DND-41 (cell line): ENCODE results near the gene POLDIP3.

Experiments
- ATAC-seq: fragments of 200-7000 bp; cut with Tn5 transposase; 3 replicates; pipeline ENCODE4 v1.9.1; 2021; ENCODE audit warnings: low read depth; ENCODE audit not compliant: insufficient read depth
- DNase-seq: peaks from one replicate; pipeline ENCODE4 v3.0.0-alpha.2; 2020
- H2AFZ ChIP-seq: 2 replicates; pipeline ENCODE4 v1.6.0; 2012; ENCODE audit warnings: low read depth, low read length
- H3K27ac ChIP-seq: 2 replicates; pipeline ENCODE4 v1.5.1; 2012; ENCODE audit warnings: low read length, inconsistent platforms
- H3K27me3 ChIP-seq: fragments of 200-600 bp; sonication (generic); 2 replicates; pipeline ENCODE4 v1.6.0; 2012; ENCODE audit warnings: low read length, mild to moderate bottlenecking, inconsistent platforms; ENCODE audit not compliant: insufficient read depth, poor library complexity
- H3K36me3 ChIP-seq: 2 replicates; pipeline ENCODE4 v1.5.1; 2012; ENCODE audit warnings: low read length, inconsistent platforms; ENCODE audit not compliant: insufficient read depth
- H3K4me1 ChIP-seq: 2 replicates; pipeline ENCODE4 v1.5.1; 2012; ENCODE audit warnings: mild to moderate bottlenecking, low read length; ENCODE audit not compliant: insufficient read depth
- H3K4me2 ChIP-seq: 2 replicates; pipeline ENCODE4 v1.6.0; 2012; ENCODE audit warnings: mild to moderate bottlenecking, moderate library complexity, low read length, inconsistent platforms; ENCODE audit not compliant: insufficient read depth
- H3K4me3 ChIP-seq, 2 experiments: fragments of 200-600 bp in 1 of 2; shearing (Covaris generic) in 1 of 2; 2 replicates each; pipeline ENCODE4 v1.5.1; 2012 to 2016; ENCODE audit warnings: inconsistent platforms in 2 of 2, low read length in 2 of 2, mild to moderate bottlenecking in 2 of 2, low read depth in 1 of 2, moderate library complexity in 1 of 2
- H3K79me2 ChIP-seq: 2 replicates; pipeline ENCODE4 v1.6.0; 2012; ENCODE audit warnings: low read length, inconsistent platforms; ENCODE audit not compliant: insufficient read depth
- H3K9ac ChIP-seq: 2 replicates; pipeline ENCODE4 v1.6.0; 2012; ENCODE audit warnings: low read depth, mild to moderate bottlenecking, inconsistent platforms, low read length, moderate library complexity
- H3K9me3 ChIP-seq: 2 replicates; pipeline ENCODE4 v1.5.1; 2012; ENCODE audit warnings: low read length, moderate library complexity, mild to moderate bottlenecking, inconsistent platforms; ENCODE audit not compliant: insufficient read depth, severe bottlenecking
- H4K20me1 ChIP-seq: 2 replicates; pipeline ENCODE4 v1.6.0; 2012; ENCODE audit warnings: low read length; ENCODE audit not compliant: insufficient read depth
- CTCF ChIP-seq: IDR thresholded peaks from 2 replicates; pipeline ENCODE4 v1.5.1; 2012; ENCODE audit warnings: borderline replicate concordance, low read length, moderate library complexity, mild to moderate bottlenecking; ENCODE audit not compliant: poor library complexity, severe bottlenecking; ENCODE audit errors: extremely low read depth
- EZH2 ChIP-seq: IDR thresholded peaks from 3 replicates; pipeline ENCODE4 v1.6.1; 2012; ENCODE audit warnings: borderline replicate concordance, low read depth, mild to moderate bottlenecking, moderate library complexity, low read length, inconsistent platforms; ENCODE audit not compliant: severe bottlenecking

Gene POLDIP3

GRCh38 chr22:42641801-42642413 is 27.2 kb upstream of the POLDIP3 start:
- ATAC-seq (no peak), DNase-seq (no peak)
- H3K4me2 ChIP-seq, result no peak overlapping the region
- peaks cover 82% of the 10 kb centered on the region for H3K79me2 ChIP-seq
- H4K20me1 ChIP-seq, result peaks cover 48% of the 10 kb centered on the region
- H3K4me1 ChIP-seq, result peaks cover 15% of the 10 kb centered on the region
- TF ChIP-seq EZH2 (no peak), CTCF (no peak)
- H3K9me3 ChIP-seq, result no peaks in the 10 kb centered on the region
- peaks cover 11% of the 10 kb centered on the region for H3K36me3 ChIP-seq
- no peak overlapping the region for H3K9ac ChIP-seq
- no peaks in the 10 kb centered on the region for H3K27me3 ChIP-seq
- H3K27ac ChIP-seq, result no peak overlapping the region
- no peak overlapping the region for H2AFZ ChIP-seq
- no peak overlapping the region for H3K4me3 ChIP-seq

- Histone ChIP-seq H3K4me1 (no peaks in the 10 kb centered on the region), H3K9ac (no peak overlapping the region), H4K20me1 (peaks cover 38% of the 10 kb centered on the region), H3K4me3 (no peak overlapping the region), H3K9me3 (no peaks in the 10 kb centered on the region), H2AFZ (no peak overlapping the region), H3K27me3 (no peaks in the 10 kb centered on the region), H3K79me2 (peaks cover 72% of the 10 kb centered on the region), H3K4me2 (no peak overlapping the region), H3K27ac (no peak overlapping the region), H3K36me3 (peaks cover 18% of the 10 kb centered on the region)
- DNase-seq, result no peak
- 0 out of 3 replicates have a peak, but pooled peaks have one; percentile 35 for ATAC-seq
- no peak for TF ChIP-seq CTCF
- TF ChIP-seq EZH2, result no peak
Measured at GRCh38 chr22:42639541-42640241, 25.0 kb upstream of the POLDIP3 start.

- Histone ChIP-seq H4K20me1 (peaks cover 21% of the 10 kb centered on the region), H3K4me2 (no peak overlapping the region), H3K27ac (no peak overlapping the region), H3K27me3 (no peaks in the 10 kb centered on the region), H3K9ac (no peak overlapping the region), H3K36me3 (peaks cover 33% of the 10 kb centered on the region), H3K9me3 (no peaks in the 10 kb centered on the region), H3K4me3 (no peak overlapping the region), H3K79me2 (peaks cover 51% of the 10 kb centered on the region), H2AFZ (no peak overlapping the region), H3K4me1 (no peaks in the 10 kb centered on the region)
- no peak for TF ChIP-seq CTCF
- no peak for TF ChIP-seq EZH2
- DNase-seq, result no peak
- ATAC-seq, result no peak
Measured at GRCh38 chr22:42637555-42637954, 22.9 kb upstream of the POLDIP3 start.
